Sigmoid colon (tissue), 7 donors: Measurements from ENCODE around the gene MIEF1. TPM values are rescaled to one million over a fixed set of nuclear protein-coding genes. Genes with fewer than 3 reads are reported as not detected.

ENCODE experiments used
- DNase-seq: peaks from one replicate; pipeline ENCODE4 v3.0.0-alpha.2; 2019
- H3K27ac ChIP-seq, 4 donors: fragments of 200-600 bp; sonication (generic); one replicate each; pipeline ENCODE4 v1.5.1; 2016 to 2019; ENCODE audit warnings: mild to moderate bottlenecking in 1 of 4
- H3K27me3 ChIP-seq, 3 donors: fragments of 200-600 bp; sonication (generic); one replicate each; pipeline ENCODE4 v1.5.1; 2019; ENCODE audit warnings: mild to moderate bottlenecking in 1 of 3
- H3K36me3 ChIP-seq, 4 donors: fragments of 200-600 bp; sonication (generic); one replicate each; pipeline ENCODE4 v1.5.1; 2016 to 2019
- H3K4me1 ChIP-seq, 4 donors: fragments of 200-600 bp; sonication (generic); one replicate each; pipeline ENCODE4 v1.5.1; 2017 to 2019
- H3K4me3 ChIP-seq, 4 donors: fragments of 200-600 bp; sonication (generic); one replicate each; pipeline ENCODE4 v1.5.1; 2017 to 2019; ENCODE audit warnings: mild to moderate bottlenecking in 2 of 4, moderate library complexity in 1 of 4
- H3K9me3 ChIP-seq, 4 donors: fragments of 200-600 bp in 3 of 4; sonication (generic) in 3 of 4; one replicate each; pipeline versions ENCODE4 v1.5.1 to v1.6.1; 2013 to 2019
- EP300 ChIP-seq, 4 donors: sonication (generic); formaldehyde crosslinking; IDR thresholded peaks; one replicate each; pipeline ENCODE4 v1.6.1; 2017; ENCODE audit warnings: antibody characterized with exemption in 4 of 4
- POLR2A ChIP-seq, 2 donors: fragments of 450-650 bp; IDR thresholded peaks; one replicate each; pipeline ENCODE4 v1.6.1; 2016; ENCODE audit warnings: antibody characterized with exemption in 2 of 2, mild to moderate bottlenecking in 2 of 2, moderate library complexity in 2 of 2
- POLR2AphosphoS5 ChIP-seq, 4 donors: sonication (generic); formaldehyde crosslinking; IDR thresholded peaks; one replicate each; pipeline ENCODE4 v1.6.1; 2017; ENCODE audit warnings: antibody characterized with exemption in 4 of 4
- WGBS, 2 donors: extraction: QIAGEN DNeasy Blood & Tissue Kit; methylation state at CpG; one replicate each; pipeline ENCODE4 v1.1.7; 2013; 5-methylcytosine and 5-hydroxymethylcytosine counted together
- intact Hi-C: fragments of 100-400 bp; cut with DNase I; formaldehyde crosslinking; loops from one replicate; pipeline ENCODE4 v1.15.1; 2023
- polyA plus RNA-seq, 3 donors: library from polyadenylated mRNA; stranded (reverse); fragments of 200-250 nt; gene quantifications; one replicate each; pipeline ENCODE4 v1.2.3, GENCODE V29; 2013
- total RNA-seq, 4 donors: library from RNA; depleted of rRNA; stranded (reverse); fragments of >200 nt; gene quantifications; one replicate each; pipeline ENCODE4 v1.1.0, GENCODE V29; 2016
- TF ChIP-seq, protein P1 (sequence below), 4 experiments: fragments of 450-650 bp in 3 of 4; fragments of 200-600 bp in 1 of 4; IDR thresholded peaks; one replicate each; pipeline ENCODE4 v1.5.1; 2016 to 2019; ENCODE audit warnings: antibody characterized with exemption in 4 of 4, mild to moderate bottlenecking in 3 of 4, moderate library complexity in 2 of 4
- donor health status: healthy with polysubstance abuse.
- donor health status: Bipolar disorder and iron deficiency.
- donor health status: healthy.

The MIEF1 gene
- total and polyA plus RNA-seq, 7 donors: 9.0 to 25.4 (median 14.2) TPM

GRCh38 chr22:39491696-39492095 is 10.4 kb upstream of the MIEF1 start:
- Histone ChIP-seq H3K27ac (no peak overlapping the region), H3K4me1 (peaks cover 0 to 8% (median 0%) of the 10 kb centered on the region in 4 donors), H3K36me3 (no peaks in the 10 kb centered on the region), H3K9me3 (no peaks in the 10 kb centered on the region), H3K4me3 (no peak overlapping the region), H3K27me3 (no peaks in the 10 kb centered on the region)
- intact Hi-C loops: no loop called here
- TF ChIP-seq POLR2AphosphoS5 (IDR thresholded peaks at IDR 0.05) (no peak), EP300 (IDR thresholded peaks at IDR 0.05) (no peak), POLR2A (IDR thresholded peaks at IDR 0.05) (no peak)
- TF ChIP-seq, protein P1, sequence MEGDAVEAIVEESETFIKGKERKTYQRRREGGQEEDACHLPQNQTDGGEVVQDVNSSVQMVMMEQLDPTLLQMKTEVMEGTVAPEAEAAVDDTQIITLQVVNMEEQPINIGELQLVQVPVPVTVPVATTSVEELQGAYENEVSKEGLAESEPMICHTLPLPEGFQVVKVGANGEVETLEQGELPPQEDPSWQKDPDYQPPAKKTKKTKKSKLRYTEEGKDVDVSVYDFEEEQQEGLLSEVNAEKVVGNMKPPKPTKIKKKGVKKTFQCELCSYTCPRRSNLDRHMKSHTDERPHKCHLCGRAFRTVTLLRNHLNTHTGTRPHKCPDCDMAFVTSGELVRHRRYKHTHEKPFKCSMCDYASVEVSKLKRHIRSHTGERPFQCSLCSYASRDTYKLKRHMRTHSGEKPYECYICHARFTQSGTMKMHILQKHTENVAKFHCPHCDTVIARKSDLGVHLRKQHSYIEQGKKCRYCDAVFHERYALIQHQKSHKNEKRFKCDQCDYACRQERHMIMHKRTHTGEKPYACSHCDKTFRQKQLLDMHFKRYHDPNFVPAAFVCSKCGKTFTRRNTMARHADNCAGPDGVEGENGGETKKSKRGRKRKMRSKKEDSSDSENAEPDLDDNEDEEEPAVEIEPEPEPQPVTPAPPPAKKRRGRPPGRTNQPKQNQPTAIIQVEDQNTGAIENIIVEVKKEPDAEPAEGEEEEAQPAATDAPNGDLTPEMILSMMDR (IDR thresholded peaks at IDR 0.05): no peak
- WGBS, 2 donors: 91 to 94% methylated on average over 6 of the region's 6 CpGs
- no peak for DNase-seq

GRCh38 chr22:39492186-39492585 is 9.9 kb upstream of the MIEF1 start:
- WGBS, 2 donors: 76 to 81% methylated on average over 3 of the region's 3 CpGs
- Histone ChIP-seq H3K27me3 (no peaks in the 10 kb centered on the region), H3K36me3 (no peaks in the 10 kb centered on the region), H3K9me3 (no peaks in the 10 kb centered on the region), H3K4me3 (no peak overlapping the region), H3K4me1 (peaks cover 0 to 9% (median 0%) of the 10 kb centered on the region in 4 donors), H3K27ac (no peak overlapping the region)
- intact Hi-C loops: no loop called here
- DNase-seq: no peak
- TF ChIP-seq EP300 (IDR thresholded peaks at IDR 0.05) (no peak), POLR2AphosphoS5 (IDR thresholded peaks at IDR 0.05) (no peak), POLR2A (IDR thresholded peaks at IDR 0.05) (no peak)
- TF ChIP-seq, protein P1 (IDR thresholded peaks at IDR 0.05): no peak

GRCh38 chr22:39493759-39494158 is 8.3 kb upstream of the MIEF1 start:
- Histone ChIP-seq H3K27me3 (no peaks in the 10 kb centered on the region), H3K9me3 (no peaks in the 10 kb centered on the region), H3K27ac (no peak overlapping the region), H3K36me3 (no peaks in the 10 kb centered on the region), H3K4me1 (peaks cover 0 to 9% (median 0%) of the 10 kb centered on the region in 4 donors), H3K4me3 (no peak overlapping the region)
- no peak for TF ChIP-seq EP300 (IDR thresholded peaks at IDR 0.05)
- TF ChIP-seq POLR2AphosphoS5 (IDR thresholded peaks at IDR 0.05): no peak
- TF ChIP-seq, protein P1 (IDR thresholded peaks at IDR 0.05): no peak
- no peak for TF ChIP-seq POLR2A (IDR thresholded peaks at IDR 0.05)
- 63 to 80% methylated on average over 4 of the region's 4 CpGs for WGBS, 2 donors
- no peak for DNase-seq
- intact Hi-C loops: loop anchor here (2.0 kb wide), 1 partner anchor 35 kb away; no protein-coding TSS in a partner anchor

DNA sequence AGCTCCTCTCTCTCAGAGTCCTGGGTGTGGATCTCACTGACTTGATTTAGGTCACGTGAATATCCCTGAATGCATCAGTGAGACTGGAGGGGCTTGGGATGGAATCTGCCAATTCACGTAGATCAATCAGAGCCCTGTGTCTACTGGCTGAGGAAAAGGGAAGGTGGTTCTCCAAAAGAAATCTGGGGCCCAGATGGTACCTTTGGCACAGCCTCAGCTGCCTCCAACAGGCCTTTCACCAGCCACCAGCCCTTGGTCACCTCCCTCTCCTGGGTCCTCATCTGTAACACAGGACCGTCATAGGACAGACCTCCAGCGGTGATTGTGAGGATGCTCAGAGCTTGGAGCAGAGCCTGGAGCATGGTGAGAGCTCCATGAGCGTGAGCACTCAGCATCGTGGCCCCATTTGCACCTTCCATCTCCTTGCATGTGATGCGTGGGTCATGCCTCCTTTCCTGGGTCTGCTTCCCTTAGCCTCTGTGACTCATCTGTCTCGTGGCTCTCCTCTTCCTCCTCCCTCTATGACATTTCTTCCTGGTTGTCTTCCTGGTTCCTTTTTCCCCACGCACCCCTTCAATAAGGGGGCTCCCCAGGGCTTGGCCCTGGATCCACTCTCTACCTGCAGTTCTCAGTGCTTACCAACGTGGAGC is 7.5 kb upstream of the MIEF1 start:
- H3K27ac ChIP-seq: no peak overlapping the region
- no peaks in the 10 kb centered on the region for H3K27me3 ChIP-seq
- intact Hi-C loops: loop anchor here (2.0 kb wide), 1 partner anchor 34 kb away; no protein-coding TSS in a partner anchor
- H3K36me3 ChIP-seq: no peaks in the 10 kb centered on the region
- 77 to 85% methylated on average over 10 of the region's 10 CpGs for WGBS, 2 donors
- no peak for DNase-seq
- H3K4me1 ChIP-seq: peaks cover 0 to 9% (median 0%) of the 10 kb centered on the region in 4 donors
- TF ChIP-seq POLR2AphosphoS5 (IDR thresholded peaks at IDR 0.05): no peak
- TF ChIP-seq, protein P1 (IDR thresholded peaks at IDR 0.05): no peak
- TF ChIP-seq EP300 (IDR thresholded peaks at IDR 0.05): no peak
- no peak for TF ChIP-seq POLR2A (IDR thresholded peaks at IDR 0.05)
- H3K4me3 ChIP-seq: no peak overlapping the region
- H3K9me3 ChIP-seq: no peaks in the 10 kb centered on the region
